NCI-H526 treated with DMSO at 0.1 percent for 48 hours (cell line): Measurements from ENCODE around the gene KCNIP4.
"Not testable (repeated sequence)": the region's sequence is repeated elsewhere in the genome, so short reads cannot be mapped to it uniquely, and the experiment has no call there.

ENCODE experiments used
- DNase-seq: peaks from one replicate; lab custom pipeline; 2025; lab: John Stamatoyannopoulos, UW

KCNIP4 gene

DNA sequence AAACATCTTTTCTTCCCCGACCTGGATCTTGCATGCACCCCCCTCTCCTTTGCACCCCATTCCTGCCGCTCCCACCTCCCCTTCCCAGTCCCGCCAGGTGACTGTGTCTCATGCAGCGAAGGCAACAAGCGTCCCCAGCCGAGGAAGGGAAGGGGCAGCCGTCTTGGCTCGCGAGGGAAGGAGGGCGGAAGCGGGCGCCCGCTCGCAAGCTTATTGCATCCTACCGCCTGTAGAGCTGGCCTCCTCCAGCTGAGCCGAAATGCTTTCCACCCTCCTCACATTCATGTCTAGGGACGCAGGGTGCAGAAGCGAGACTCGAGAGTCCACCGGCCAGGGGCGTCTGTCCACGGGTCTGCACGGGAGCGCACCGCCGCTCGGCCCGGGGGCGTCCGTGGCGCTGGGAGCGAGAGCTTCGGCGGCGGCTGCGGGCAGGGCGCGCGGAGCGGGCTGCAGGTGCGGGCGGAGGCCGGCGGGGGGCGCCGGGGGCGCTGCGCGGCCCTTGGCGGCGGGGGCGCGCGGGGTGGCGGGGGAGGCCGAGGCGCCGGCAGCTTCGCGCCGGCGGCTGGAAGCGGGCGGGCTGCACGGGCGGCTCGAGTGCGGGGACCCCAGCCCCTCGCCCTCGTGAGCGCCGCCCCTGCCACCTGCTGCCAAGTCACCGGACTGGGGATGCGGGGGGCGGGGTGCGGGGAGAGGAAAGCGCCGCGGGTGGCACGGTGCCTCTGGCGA, at the start of gene KCNIP4:
TSS of gene KCNIP4 (minus strand) at position 426 of the 726 bp plus-strand sequence.
- no peak for DNase-seq

DNA sequence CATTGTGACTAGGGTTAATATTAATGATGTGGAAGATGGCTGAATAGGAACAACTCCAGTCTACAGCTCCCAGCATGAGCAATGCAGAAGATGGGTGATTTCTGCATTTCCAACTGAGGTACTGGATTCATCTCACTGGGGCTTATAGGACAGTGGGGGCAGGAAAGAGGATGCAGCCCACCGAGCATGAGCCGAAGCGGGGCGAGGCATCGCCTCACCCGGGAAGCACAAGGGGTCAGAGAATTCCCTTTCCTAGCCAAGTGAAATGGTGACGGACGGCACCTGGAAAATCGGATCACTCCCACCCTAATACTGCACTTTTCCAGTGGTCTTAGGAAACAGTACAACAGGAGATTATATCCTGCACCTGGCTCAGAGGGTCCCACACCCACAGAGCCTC, 48.0 kb upstream of the KCNIP4 start:
- DNase-seq, result not testable (repeated sequence)

DNA sequence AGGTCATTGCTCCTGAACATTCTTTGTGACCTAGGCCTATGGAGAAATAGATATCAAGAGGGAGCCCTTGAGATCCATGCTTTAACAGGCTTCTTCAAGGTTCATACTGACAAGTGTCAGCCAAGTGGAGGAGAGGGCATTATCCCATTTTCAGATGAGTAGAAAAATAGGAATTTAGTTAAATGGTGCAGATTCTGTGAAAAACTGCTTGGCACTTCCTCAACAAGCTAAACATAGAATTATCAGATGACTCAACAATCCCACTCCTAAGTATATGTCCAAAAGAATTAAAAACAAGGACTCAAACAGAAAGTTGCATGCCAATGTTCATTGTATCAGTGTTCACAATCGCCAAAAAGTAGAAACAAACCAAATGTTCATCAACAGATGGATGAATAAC, 43.8 kb upstream of the KCNIP4 start:
- DNase-seq, result no peak

DNA sequence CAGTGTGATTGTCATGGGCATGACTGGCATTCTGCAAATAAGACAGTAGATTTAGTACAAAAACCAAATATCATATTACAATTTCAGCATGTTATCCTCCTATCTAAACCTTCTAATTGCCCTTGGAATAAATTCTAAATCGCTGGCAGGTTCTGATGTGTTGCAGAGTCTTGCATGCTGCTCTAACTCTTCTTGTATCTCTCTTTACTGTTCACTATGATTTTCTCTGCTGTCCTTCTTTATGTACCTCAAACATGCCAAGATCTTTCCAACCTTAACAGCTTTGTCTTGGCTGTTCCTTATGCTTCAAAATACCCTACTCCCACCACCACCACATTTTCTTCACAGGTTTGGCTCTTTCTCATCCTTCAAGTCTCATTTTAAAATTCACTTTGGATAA, 43.0 kb upstream of the KCNIP4 start:
- DNase-seq, result no peak

DNA sequence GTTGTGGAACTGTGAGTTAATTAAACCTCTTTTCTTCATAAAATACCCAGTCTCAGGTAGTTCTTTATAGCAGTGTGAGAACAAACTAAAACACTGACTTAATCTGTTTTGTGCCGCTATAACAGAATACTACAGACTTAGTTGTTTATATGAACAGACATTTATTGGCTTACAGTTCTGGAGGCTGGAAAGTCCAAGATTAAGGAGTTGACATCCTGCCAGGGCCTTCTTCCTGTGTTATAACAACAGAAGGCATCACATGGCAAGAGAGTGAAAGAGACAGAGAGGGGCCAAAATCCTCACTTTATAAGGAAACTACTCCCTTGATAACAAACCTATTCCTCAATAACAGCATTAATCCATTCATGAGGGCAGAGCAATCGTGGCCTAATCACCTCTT, 42.5 kb upstream of the KCNIP4 start:
- DNase-seq, result no peak

DNA sequence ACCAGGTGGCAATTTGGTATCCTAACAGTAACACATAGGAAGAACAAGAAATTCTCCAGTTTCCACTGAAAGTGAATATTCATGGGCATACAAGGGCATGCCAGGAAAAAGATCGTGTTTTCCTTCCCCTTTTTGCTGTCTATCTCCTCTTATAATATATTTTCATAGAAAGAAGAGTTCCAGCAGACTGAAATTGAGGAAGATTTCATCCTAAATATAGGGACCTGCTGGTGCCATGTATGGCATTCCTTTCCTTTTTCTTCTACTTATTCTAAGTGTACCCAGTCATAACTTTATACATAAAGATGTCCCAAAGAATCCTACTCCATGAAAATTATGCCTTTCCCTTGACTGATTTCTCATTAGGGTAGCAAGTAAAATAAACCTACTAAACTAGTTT, 40.8 kb upstream of the KCNIP4 start:
- no peak for DNase-seq

DNA sequence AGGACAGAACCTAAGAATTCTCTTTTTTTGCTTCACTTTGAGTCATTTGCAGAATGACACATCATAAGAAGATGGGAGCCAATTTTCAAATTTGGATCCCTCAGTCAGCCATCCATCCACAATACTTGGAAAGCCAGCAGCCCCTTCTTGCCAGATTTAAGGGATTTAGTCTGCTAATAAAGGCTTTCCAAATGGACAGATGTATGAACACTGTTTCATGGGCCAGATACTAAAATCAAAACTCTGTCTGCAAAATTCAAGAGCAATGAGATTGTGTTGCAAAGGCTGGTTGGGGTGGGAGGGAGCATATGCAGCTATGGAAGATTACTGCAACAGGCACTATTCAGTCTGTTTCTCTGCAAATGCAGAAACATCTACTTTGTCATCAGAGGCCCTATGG, 37.7 kb upstream of the KCNIP4 start:
- no peak for DNase-seq

DNA sequence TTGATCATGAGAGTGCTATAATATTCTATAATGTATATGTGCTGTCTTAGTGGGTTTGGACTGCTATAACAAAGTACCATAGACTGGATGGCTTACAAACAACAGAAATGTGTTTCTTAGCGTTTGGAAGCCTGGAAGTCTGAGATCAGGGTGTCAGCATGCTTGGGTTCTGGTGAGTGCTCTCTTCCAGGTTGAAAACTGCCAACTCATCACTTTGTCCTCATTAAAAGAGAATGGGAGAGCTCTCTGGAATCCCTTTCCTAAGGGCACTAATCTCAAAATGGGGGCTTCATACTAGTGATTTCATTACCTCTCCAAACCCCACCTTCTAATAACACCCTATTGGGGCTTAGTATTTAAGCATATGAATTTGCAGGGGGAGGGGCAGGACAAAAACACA, 33.5 kb upstream of the KCNIP4 start:
- no peak for DNase-seq

DNA sequence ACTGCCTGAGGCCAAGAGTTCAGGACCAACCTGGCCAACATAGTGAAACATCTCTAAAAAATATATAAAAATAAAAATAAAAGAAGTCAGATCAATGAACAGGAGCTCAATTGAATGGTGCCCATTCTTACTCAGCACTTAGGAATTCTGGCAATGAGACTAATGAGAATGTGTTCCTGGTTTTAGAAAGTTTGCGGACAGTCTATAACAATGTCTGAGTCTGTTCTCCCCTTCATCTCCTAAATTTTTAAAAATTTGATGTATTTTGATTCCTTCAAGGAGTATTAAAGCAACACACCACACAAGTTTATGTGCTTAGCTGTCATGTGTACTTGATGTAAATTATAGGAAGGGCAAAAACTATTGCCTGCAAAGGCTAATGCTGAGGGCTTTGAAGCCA, 30.6 kb upstream of the KCNIP4 start:
- no peak for DNase-seq

DNA sequence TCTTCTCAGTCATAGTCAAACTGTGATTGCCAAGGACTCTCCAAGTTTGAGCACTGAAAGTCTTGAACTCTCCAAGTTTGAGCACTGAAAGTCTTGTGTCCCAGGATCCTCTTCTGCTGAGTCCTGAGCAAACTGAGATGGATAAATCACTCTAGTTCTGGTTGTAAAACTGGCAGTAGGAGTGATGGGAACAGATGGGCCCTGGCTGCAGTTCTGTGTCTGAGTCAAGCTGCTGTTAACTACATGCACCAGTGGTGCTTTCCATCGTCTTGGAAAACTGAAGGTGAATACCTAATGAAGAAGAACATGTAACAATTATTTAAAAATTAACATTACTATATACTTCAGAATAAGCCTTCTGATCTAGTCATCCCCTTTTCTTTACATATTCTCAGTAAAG, 27.6 kb upstream of the KCNIP4 start:
- no peak for DNase-seq

DNA sequence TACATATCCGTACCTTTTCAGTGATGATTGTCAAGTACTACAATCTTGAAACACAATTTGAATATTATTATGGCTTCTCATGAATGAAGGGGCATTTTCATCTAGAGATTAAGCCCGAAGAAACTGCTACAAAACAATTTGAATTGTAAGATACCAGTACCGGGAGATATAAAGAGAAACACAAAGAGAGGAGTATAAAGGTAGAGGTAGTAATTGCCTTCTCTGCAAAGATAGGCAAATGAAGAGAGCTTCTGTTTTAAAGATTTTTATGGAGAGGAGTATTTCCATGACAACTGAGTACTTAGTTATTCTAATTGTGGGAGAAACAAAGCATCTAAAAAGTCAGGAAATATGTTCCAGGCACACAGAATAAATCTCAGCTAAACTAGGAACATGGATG, 25.3 kb upstream of the KCNIP4 start:
- no peak for DNase-seq

DNA sequence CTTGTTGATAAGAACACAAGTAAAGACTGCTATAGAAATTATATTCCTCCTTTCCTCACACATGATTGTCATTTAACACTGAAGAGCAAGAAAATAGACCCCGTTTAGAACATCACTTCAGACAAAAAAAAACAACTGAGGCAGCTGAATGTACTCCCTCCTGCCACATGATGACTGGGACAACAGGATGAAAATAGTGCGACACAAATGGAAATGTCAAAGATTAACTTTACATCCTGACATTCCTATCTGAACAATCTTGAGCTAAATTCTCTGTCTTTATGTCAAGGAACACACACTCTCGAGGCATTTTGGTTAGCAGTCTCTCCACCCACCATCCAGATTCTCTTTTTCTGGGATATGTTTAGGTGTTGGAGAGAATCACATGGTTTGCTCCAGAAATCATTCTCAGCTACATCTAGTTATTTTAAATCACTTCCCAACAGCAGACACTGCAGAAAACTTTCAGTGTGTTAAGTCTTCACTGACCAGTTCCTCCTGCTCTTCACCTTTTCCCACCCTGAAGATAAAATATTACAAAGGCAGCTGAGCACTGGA, 16.3 kb upstream of the KCNIP4 start:
- DNase-seq, result no peak

DNA sequence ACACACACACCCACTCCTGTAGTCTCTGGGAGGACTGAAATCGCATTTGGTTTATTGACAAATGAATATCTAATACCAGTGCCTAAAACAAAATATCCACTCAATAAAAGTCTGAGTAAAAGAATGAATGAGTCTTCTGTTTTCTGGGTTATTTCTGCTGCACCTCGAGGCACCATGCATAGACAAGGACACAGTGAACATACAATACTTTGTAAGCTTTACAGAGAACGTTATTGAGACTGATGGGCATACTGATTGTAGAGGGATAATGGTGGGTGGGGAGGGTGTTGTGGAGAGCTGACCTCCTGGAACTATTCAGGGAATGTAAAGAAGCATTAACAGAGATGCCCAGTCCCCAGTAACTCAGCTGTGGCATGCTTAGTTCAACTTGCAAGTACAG, 14.1 kb upstream of the KCNIP4 start:
- no peak for DNase-seq

DNA sequence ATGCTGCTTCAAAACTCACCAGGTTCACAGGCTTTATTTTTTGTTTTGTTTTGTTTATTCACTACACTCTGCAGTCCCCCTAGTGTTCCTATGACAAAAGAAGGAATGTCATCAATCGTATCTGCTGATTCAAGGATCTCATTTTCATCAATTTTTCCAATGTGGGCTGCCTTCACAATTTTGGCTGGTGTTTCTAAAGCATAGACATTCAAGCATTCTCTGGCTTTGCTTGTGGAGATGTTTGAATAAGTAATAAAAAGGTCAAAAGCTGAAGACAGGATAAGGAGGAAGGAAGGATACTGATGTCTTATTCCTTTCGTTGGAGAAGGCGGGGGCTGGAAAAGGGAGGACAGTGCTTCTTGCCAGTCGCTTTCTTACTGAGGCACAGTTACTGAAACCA, 12.2 kb upstream of the KCNIP4 start:
- DNase-seq, result no peak

DNA sequence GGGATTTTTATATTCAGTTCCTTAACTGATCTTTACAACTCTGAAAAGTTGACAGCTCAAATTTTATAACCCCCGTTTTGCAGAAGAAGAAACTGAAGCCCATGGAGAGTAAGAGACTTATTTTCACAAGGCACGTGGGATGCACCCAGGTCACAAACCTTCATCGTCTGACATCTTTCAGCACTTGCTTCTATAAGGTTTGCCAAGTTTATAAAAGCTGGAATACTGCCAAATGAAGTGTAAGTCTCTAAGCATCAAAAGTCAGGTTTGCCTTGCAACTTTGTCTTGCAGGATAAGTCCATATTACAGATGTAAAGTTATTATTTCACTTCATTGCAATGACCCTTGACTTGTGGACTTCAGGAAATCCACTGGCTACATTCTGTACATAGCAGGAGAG, 6.3 kb upstream of the KCNIP4 start:
- DNase-seq, result no peak

DNA sequence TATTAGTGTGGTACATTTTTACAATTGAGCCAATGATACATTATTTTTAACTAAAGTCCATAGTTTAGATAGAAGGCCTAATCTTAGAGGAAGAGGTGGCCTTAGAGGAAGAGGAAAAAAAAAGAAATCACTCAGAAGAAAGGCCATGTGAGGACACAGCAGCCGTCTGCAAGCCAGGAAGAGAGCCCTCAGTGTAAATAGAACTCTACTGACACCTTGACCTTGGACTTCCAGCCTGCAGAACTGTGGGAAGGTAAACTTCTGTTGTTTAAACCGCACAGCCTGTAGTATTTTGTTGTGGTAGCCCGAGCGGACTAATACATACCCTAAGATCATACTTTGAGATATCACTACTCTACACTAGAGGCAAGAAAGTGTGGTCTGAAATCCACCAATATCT, 5.1 kb upstream of the KCNIP4 start:
- no peak for DNase-seq

DNA sequence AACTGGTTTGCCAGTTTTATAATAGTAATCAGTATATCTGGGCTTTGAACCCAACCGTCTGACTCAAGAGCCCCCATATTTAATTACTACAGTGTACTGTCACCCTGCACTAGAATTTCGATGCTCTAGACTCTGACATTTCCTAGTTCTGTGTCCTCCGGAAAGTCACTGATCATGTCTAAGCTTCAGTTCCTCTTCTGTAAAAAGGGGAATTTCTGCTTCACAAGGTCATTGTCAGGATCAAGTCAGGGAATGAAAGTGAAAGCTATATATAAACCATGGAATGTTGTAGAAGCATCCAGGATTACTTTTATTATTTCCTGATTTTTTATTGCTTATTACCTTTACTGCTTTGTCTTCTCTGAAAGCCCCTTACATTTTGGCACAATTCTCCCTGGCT, 4.0 kb upstream of the KCNIP4 start:
- DNase-seq, result no peak

DNA sequence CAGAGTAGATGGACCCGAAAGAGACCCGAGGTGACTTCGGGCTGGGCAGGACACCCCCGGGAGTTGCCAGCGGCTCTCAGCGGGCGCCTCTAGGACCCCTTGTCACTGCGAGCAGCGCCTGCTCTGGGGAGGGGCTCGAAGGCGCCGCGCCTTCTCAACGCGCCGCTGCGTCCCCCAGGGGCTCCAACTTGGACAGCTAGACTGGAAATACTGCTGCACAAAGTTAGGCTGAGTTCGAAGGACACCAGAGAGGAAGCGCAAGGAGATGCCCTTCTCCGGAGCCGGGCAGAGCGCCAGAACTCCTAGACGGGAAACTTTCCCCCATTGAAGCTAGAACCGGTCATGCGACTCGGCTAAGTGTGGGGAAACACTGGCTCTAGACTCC, 493 bp upstream of the KCNIP4 start:
- DNase-seq, result no peak

DNA sequence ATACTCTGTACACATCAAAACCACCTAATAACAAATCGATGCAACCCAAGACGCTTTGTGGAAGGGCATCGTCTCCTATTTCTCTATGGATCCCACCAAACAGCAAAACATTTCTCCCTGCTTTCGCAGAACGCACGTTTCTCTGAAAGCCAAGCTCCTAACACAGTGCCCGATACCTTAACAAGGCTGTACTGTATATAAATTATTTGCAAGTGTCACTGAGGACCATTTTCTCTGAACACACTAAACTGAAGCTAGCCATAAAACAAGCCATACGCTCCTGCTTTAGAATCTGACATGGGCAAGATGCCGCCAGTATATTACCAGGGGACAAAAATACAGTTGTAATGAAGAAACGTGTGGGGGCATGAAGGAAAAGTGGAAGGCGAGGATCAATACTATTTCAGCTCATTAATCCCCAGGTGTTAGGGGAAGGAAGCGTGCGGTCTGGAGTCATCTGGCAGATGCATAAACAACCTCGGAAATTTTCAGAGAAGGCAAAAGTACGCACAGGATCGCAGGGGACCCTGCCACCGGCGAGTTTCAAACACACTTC, 703 bp downstream of the KCNIP4 start:
- no peak for DNase-seq

DNA sequence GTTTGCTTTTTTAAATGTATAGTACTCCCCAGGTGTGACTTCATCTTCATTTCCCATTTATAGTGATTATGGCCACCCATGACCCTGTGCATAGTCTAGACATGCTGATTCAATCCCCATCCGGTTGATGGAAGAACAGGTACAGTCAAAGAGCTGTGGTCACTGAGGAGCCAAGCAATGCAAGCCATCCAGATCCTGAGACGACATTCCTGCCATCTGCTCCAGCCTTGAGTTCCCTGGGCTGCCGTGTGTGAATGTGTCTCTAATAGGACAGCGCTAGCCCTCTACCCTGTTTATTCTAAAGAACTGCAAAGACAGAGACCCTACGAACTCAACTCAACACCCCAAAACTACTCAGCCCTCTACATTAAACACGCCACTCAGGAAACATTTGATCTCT, 1.7 kb downstream of the KCNIP4 start:
- no peak for DNase-seq

DNA sequence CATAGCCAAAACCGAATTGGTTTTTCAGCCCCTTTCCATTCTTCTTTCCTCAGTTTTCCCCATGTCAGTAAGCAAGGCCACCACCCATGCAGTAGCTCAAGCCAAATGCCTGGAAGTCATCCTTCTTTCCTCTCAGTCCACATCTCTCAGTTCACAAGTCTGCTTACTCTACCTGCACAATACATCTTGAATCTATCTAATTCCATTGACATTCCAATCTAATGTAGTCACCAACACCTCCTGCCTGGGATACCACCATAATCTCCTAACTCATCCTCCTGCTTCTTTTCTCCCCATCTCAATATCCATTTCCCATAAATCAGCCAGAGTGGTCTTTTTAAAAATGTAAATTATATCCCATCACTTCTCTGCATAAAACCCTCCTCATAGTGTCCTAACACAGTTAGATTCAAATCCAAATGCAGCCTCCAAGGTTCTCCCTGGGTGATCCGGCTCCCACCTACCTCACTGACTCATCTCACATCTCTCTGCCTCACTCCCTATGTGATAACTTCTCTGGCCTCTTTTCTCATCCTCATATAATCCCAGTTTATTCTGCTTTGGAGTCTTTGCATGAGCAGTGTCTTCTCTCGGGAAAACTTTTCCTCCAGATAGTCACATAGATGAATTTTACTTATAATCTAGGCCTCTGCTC, 26.9 kb downstream of the KCNIP4 start:
- DNase-seq, result no peak

DNA sequence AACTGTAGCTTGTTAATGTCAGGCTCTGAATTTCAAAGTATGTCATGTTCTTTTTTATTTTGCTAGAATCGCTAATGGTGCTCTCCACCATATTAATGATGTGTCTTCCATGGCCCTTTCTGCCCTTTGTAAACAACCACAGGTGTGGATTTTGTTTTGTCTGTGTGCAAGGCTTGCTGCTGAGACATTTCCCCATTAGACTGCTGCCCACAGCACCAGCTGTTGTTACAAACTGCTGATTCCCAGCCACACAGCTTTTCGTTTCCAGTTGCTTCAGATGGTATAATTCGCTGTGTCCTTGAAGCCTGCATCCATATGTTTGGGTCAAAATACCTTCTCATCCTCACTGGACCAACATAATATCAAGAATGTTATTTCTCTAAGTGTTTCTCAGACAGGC, 32.8 kb downstream of the KCNIP4 start:
- DNase-seq, result no peak

DNA sequence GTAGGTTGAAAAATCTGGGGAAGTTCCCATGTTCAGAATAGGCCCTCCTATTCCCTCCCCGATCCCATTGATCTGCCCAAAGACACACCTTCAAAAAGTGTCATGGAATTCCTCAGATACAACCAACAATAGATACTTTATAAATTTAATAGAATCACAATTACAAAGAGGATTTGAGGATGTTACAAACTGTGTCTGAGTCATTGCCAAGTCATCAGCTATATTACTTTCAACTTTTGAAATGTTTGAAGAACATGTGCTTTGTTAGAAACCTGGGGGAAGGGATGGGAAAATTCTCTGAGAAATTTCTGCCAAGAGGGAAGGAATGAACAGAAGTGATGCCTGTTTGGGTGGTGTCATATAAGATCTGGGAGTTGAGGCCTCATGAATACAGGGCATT, 46.7 kb downstream of the KCNIP4 start:
- no peak for DNase-seq

DNA sequence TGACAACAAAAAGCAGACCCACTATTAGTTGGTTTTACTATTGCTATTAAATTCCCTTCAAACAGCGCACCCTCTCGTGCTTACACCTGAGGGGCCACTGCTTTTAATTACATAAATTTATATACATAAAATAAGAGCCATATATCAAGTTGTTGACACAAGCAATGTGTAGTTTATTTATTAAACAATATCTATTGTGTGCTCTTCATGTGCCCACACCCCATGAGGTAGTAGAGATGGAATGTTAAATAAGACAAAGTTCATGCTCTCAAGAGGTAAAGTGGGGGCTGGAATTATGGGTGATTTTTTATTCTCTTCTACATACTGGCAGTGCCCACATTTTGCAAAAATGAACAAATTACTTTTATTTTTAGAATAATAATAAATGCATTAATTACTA, 47.3 kb downstream of the KCNIP4 start:
- no peak for DNase-seq
